Measurements from ENCODE around the gene CTDSPL2.
A peak's percentile ranks its signal among the peaks of the same experiment; 100 is the strongest.

CTDSPL2 gene

GRCh38 chr15:44426975-44427755, at the start of gene CTDSPL2:
Gene CTDSPL2, plus strand, starts transcription at chr15:44427629. Its CDS starts 31,386 bp downstream, at chr15:44459015.
- TF ChIP-seq, protein P1, sequence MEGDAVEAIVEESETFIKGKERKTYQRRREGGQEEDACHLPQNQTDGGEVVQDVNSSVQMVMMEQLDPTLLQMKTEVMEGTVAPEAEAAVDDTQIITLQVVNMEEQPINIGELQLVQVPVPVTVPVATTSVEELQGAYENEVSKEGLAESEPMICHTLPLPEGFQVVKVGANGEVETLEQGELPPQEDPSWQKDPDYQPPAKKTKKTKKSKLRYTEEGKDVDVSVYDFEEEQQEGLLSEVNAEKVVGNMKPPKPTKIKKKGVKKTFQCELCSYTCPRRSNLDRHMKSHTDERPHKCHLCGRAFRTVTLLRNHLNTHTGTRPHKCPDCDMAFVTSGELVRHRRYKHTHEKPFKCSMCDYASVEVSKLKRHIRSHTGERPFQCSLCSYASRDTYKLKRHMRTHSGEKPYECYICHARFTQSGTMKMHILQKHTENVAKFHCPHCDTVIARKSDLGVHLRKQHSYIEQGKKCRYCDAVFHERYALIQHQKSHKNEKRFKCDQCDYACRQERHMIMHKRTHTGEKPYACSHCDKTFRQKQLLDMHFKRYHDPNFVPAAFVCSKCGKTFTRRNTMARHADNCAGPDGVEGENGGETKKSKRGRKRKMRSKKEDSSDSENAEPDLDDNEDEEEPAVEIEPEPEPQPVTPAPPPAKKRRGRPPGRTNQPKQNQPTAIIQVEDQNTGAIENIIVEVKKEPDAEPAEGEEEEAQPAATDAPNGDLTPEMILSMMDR (IDR thresholded peaks at IDR 0.05; ENCODE audit: low read depth, low read length) = no peak; the same call in 1 of the 2 replicates
- H3K4me3 ChIP-seq (ENCODE audit: low read depth, low read length) = peak within 1 kb of the TSS; percentile 99

DNA sequence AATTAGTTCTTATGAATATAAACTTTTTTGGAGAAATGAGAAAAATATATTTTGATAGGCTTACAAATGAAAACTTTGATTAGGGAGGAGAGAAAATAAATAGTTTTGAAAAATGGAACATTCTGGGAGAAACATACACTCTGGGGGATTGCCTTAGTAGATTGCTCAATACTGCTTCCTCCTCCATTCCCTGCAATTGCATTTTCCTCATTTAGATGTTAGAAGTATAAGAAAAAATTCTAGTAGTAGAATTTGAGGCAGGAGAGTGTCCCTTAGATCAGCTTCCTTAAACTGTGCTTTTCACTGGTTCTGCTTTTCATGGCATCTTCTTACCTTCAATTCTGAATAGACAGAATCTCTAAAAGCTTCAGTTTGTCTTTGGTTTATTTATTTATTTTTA, 46.2 kb upstream of the CTDSPL2 start:
- TF ChIP-seq, protein P1 (IDR thresholded peaks at IDR 0.05; ENCODE audit: low read depth, low read length) = no peak
- H3K4me3 ChIP-seq (ENCODE audit: low read depth, low read length) = no peak overlapping the region

DNA sequence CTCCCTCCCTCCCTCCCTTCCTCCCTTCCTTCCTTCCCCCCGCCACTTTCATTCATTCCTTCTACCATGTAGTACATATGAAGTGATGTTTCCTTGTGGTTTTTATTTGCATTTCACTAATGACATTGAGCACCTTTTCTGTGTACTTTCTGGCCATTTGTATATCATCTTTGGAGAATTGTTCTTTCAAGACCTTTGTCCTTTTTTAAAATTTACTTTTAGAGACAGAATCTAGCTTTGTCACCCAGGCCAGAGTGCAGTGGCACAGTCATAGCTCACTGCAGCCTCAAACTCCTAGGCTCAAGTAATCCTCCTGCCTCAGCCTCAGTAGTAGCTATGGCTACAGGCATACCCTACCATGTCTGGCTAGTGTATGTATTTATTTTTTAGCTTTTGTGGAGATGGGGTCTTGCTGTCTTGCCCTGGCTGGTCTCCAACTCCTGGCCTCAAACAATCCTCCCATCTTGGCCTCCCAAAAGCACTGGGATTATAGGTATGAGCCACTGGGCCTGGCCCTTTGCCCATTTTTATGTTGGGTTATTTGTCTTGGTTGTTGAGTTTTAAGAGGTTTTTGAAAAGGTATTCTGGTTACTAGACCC, 42.0 kb upstream of the CTDSPL2 start:
- TF ChIP-seq, protein P1 (IDR thresholded peaks at IDR 0.05; ENCODE audit: low read depth, low read length) = no peak
- H3K4me3 ChIP-seq (ENCODE audit: low read depth, low read length) = no peak overlapping the region

DNA sequence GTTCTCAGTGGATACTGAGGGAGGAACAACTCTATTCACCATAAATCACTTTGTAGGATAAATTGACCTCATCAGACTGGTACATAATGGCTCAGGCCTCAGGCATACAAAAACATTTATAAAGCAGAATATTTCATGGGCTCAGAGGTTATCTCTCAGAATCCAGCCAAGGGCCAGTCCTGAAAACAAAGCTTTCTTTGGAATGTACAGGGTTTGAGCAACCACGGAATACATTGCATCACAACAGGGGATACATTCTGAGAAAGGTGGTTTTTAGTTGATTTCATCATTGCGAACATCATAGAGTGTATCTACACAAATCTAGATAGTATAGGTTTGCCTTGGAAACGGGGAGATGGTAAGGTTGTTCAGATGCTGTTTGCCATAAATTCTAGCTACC, 33.4 kb upstream of the CTDSPL2 start:
- no peak overlapping the region for H3K4me3 ChIP-seq (ENCODE audit: low read depth, low read length)
- TF ChIP-seq, protein P1 (IDR thresholded peaks at IDR 0.05; ENCODE audit: low read depth, low read length) = no peak

GRCh38 chr15:44394562-44394961, 32.9 kb upstream of the CTDSPL2 start:
- H3K4me3 ChIP-seq (ENCODE audit: low read depth, low read length) = no peak overlapping the region
- TF ChIP-seq, protein P1 (IDR thresholded peaks at IDR 0.05; ENCODE audit: low read depth, low read length) = no peak

DNA sequence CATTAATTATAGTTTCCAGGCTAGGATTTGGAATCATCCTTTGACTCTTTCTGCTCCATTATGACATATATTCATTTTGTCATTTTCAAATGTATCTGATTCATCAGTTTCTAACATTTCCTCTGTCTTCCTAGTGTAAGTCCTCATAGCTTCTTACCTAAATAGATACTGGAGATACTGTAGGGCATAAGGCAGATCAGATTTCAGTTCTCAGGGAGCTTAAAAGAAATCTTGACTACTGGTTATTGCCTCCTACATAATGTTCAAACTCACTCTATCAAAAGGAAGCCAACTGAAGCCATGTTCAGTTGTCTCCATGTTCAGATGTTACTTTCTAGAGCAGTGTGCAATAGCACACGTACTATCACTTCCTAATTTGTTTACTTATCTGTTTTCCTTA, 29.6 kb upstream of the CTDSPL2 start:
- TF ChIP-seq, protein P1 (IDR thresholded peaks at IDR 0.05; ENCODE audit: low read depth, low read length) = no peak
- H3K4me3 ChIP-seq (ENCODE audit: low read depth, low read length) = no peak overlapping the region

DNA sequence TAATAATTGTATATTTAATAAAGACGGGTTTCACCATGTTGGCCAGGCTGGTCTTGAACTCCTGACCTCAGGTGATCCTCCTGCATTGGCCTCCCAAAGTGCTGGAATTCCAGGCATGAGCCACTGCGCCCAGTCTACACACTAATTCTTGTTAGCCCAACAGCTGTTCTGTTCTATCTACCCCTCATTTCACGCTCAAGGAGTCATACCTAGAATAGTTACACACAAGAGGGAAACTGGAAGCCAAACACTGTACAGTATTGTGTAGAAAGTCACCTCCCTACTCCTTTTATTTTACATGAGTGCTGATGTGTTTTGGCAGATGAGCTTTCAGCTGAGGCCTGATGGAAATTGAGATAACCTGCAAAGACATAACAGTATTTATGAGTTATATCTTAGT, 13.4 kb upstream of the CTDSPL2 start:
- TF ChIP-seq, protein P1 (IDR thresholded peaks at IDR 0.05; ENCODE audit: low read depth, low read length) = no peak
- no peak overlapping the region for H3K4me3 ChIP-seq (ENCODE audit: low read depth, low read length)

Measured in WI38 (cell line).